NCI-H2196 (cell line): ENCODE measurements around the gene MYH9.
A peak's percentile ranks its signal among the peaks of the same experiment; 100 is the strongest.

ENCODE experiments used
- DNase-seq: peaks from one replicate; lab custom pipeline; 2025; ENCODE audit not compliant: unreplicated experiment; lab: John Stamatoyannopoulos, UW

Gene MYH9

GRCh38 chr22:36319595-36320497, 67.9 kb downstream of the MYH9 start:
- DNase-seq = no peak

GRCh38 chr22:36318442-36318841, 69.3 kb downstream of the MYH9 start:
- no peak for DNase-seq

- peak; percentile 74 for DNase-seq
Observed at GRCh38 chr22:36317658-36318271, 70.0 kb downstream of the MYH9 start.

GRCh38 chr22:36316419-36316818, 71.3 kb downstream of the MYH9 start:
- no peak for DNase-seq

GRCh38 chr22:36315325-36315724, 72.4 kb downstream of the MYH9 start:
- no peak for DNase-seq

- DNase-seq = no peak
Observed at GRCh38 chr22:36311386-36312085, 76.2 kb downstream of the MYH9 start.

- no peak for DNase-seq
Observed at GRCh38 chr22:36308880-36309279, 78.9 kb downstream of the MYH9 start.

GRCh38 chr22:36306227-36306626, 81.5 kb downstream of the MYH9 start:
- no peak for DNase-seq

GRCh38 chr22:36305813-36306212, 82.0 kb downstream of the MYH9 start:
- no peak for DNase-seq

- no peak for DNase-seq
Observed at GRCh38 chr22:36304429-36304828, 83.3 kb downstream of the MYH9 start.

GRCh38 chr22:36303874-36304273, 83.9 kb downstream of the MYH9 start:
- DNase-seq = no peak

GRCh38 chr22:36303115-36303467, 84.7 kb downstream of the MYH9 start:
- no peak for DNase-seq

- DNase-seq = no peak
Observed at GRCh38 chr22:36302439-36303114, 85.2 kb downstream of the MYH9 start.

GRCh38 chr22:36301851-36302250, 85.9 kb downstream of the MYH9 start:
- no peak for DNase-seq

- DNase-seq = peak; percentile 70
Observed at GRCh38 chr22:36301384-36301828, 86.4 kb downstream of the MYH9 start.

- no peak for DNase-seq
Observed at GRCh38 chr22:36300396-36301212, 87.2 kb downstream of the MYH9 start.

GRCh38 chr22:36299911-36300310, 87.9 kb downstream of the MYH9 start:
- no peak for DNase-seq

GRCh38 chr22:36299295-36299694, 88.5 kb downstream of the MYH9 start:
- no peak for DNase-seq

- DNase-seq = no peak
Observed at GRCh38 chr22:36298601-36299000, 89.2 kb downstream of the MYH9 start.

GRCh38 chr22:36298118-36298517, 89.6 kb downstream of the MYH9 start:
- DNase-seq = no peak
